Natural killer cell (primary cell): ENCODE data around the gene LLGL1. TPM values are rescaled to one million over a fixed set of nuclear protein-coding genes. Genes with fewer than 3 reads are reported as not detected.
A peak's percentile ranks its signal among the peaks of the same experiment; 100 is the strongest.

Experiments
- ATAC-seq, 3 donors: fragments of 150-1000 bp in 2 of 3; fragments of 200-7000 bp in 1 of 3; cut with Tn5 transposase; 1 replicate in 1 of 3; 2 replicates in 2 of 3; pipeline ENCODE4 v1.10.0; 2021; ENCODE audit warnings: mild to moderate bottlenecking in 2 of 3, moderate library complexity in 2 of 3
- DNase-seq, 2 donors: peaks; one replicate each; pipeline versions ENCODE4 v3.0.0 to v3.0.0-alpha.2; 2013 to 2021; ENCODE audit warnings: mixed read lengths in 1 of 2
- H3K27ac ChIP-seq: one replicate; pipeline ENCODE4 v1.5.1; 2013; ENCODE audit warnings: mild to moderate bottlenecking, low read length
- H3K27me3 ChIP-seq: one replicate; pipeline ENCODE4 v1.6.1; 2013; ENCODE audit warnings: low read length; ENCODE audit not compliant: control insufficient read depth, insufficient read depth
- H3K36me3 ChIP-seq: one replicate; pipeline ENCODE4 v1.6.1; 2013; ENCODE audit warnings: low read length; ENCODE audit not compliant: control insufficient read depth, insufficient read depth
- H3K4me1 ChIP-seq: one replicate; pipeline ENCODE4 v1.6.1; 2013; ENCODE audit warnings: low read length; ENCODE audit not compliant: control insufficient read depth, insufficient read depth
- H3K4me3 ChIP-seq: one replicate; pipeline ENCODE4 v1.5.1; 2013; ENCODE audit warnings: low read length
- H3K9me3 ChIP-seq: one replicate; pipeline ENCODE4 v1.6.1; 2013; ENCODE audit warnings: low read length; ENCODE audit not compliant: control insufficient read depth, insufficient read depth
- H3K27ac Mint-ChIP-seq, 2 donors: one replicate each; pipeline ENCODE4 v1.8.0; 2022; ENCODE audit warnings: mild to moderate bottlenecking in 2 of 2, mixed read lengths in 2 of 2, moderate library complexity in 1 of 2
- H3K27me3 Mint-ChIP-seq, 2 donors: one replicate each; pipeline ENCODE4 v1.8.0; 2022; ENCODE audit warnings: low read depth in 2 of 2, mixed read lengths in 2 of 2
- H3K36me3 Mint-ChIP-seq: one replicate; pipeline ENCODE4 v1.8.0; 2022; ENCODE audit warnings: mixed read lengths
- H3K4me1 Mint-ChIP-seq, 2 donors: one replicate each; pipeline ENCODE4 v1.8.0; 2022; ENCODE audit warnings: mixed read lengths in 2 of 2
- H3K4me3 Mint-ChIP-seq: one replicate; pipeline ENCODE4 v1.8.0; 2022; ENCODE audit warnings: mild to moderate bottlenecking, moderate library complexity, mixed read lengths
- H3K9me3 Mint-ChIP-seq, 2 donors: one replicate each; pipeline ENCODE4 v1.8.0; 2022; ENCODE audit warnings: mixed read lengths in 2 of 2
- WGBS: methylation state at CpG from one replicate; pipeline ENCODE4 v1.1.7; 2013; ENCODE audit warnings: missing lambda C conversion rate; ENCODE audit not compliant: insufficient coverage; 5-methylcytosine and 5-hydroxymethylcytosine counted together
- intact Hi-C: fragments of 100-400 bp; cut with micrococcal nuclease; formaldehyde crosslinking; loops from one replicate; pipeline ENCODE4 v1.14.2; 2022
- total RNA-seq, 4 donors: library from RNA; stranded (reverse); fragments of 120-200 nt in 1 of 4; gene quantifications; one replicate each; pipeline versions ENCODE4 v1.2.3 to v1.2.4, GENCODE V29; 2013 to 2022
- TF ChIP-seq, protein P1 (sequence below): fragments of 200-600 bp; IDR thresholded peaks from one replicate; pipeline ENCODE4 v1.8.0; 2022; ENCODE audit warnings: antibody characterized with exemption

The LLGL1 gene
- total RNA-seq, 3 donors from 2014 or later (not counting 1 experiment from before 2014, with no cell fraction given) = 19.7 to 26.2 (median 25.8) TPM

- Histone ChIP-seq H3K36me3 (peaks cover under 1% of the 10 kb centered on the region), H3K4me1 (peaks cover 40% of the 10 kb centered on the region), H3K27ac (peak overlapping the region; percentile 98), H3K9me3 (no peaks in the 10 kb centered on the region), H3K4me3 (peak overlapping the region; percentile 88), H3K27me3 (no peaks in the 10 kb centered on the region)
- ATAC-seq (no peak), DNase-seq (peak in 1 of 2 donors; percentile 35)
- Mint-ChIP-seq H3K27ac (peak overlapping the region; percentile 98 to 99), H3K36me3 (no peaks in the 10 kb centered on the region), H3K4me1 (peaks cover 27 to 44% of the 10 kb centered on the region in 2 donors), H3K27me3 (no peaks in the 10 kb centered on the region), H3K9me3 (no peaks in the 10 kb centered on the region), H3K4me3 (peak overlapping the region; percentile 96)
- WGBS = 30% methylated on average over 28 of the region's 28 CpGs
- TF ChIP-seq, protein P1, sequence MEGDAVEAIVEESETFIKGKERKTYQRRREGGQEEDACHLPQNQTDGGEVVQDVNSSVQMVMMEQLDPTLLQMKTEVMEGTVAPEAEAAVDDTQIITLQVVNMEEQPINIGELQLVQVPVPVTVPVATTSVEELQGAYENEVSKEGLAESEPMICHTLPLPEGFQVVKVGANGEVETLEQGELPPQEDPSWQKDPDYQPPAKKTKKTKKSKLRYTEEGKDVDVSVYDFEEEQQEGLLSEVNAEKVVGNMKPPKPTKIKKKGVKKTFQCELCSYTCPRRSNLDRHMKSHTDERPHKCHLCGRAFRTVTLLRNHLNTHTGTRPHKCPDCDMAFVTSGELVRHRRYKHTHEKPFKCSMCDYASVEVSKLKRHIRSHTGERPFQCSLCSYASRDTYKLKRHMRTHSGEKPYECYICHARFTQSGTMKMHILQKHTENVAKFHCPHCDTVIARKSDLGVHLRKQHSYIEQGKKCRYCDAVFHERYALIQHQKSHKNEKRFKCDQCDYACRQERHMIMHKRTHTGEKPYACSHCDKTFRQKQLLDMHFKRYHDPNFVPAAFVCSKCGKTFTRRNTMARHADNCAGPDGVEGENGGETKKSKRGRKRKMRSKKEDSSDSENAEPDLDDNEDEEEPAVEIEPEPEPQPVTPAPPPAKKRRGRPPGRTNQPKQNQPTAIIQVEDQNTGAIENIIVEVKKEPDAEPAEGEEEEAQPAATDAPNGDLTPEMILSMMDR = no peak
- intact Hi-C loops = loop anchor here (2.0 to 5.0 kb wide), 2 partner anchors 42 to 75 kb away; partner anchors contain the start of gene FLII
These were observed 43.1 kb upstream of the LLGL1 start for GRCh38 chr17:18182110-18182977.

DNA sequence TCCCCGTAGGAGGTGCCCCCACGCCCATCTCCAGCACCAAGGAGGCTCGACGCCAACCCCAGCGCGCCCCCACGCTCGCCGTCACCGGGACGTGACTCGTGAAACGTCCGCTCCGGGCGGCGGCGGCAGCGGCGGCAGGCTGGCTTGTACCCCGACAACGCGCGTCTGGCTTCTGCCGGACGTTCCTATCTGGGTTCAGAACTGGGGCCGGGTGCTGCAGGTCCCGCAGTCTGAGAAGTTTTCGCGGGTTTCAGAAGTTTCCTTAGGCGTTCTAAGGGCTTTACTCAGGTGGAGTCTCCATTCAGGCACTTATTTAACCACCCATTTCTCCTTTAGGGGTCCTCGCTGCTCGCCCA lies 42.5 kb upstream of the LLGL1 start:
- Mint-ChIP-seq H3K9me3 (no peaks in the 10 kb centered on the region), H3K27ac (peak overlapping the region; percentile 98 to 99), H3K36me3 (no peaks in the 10 kb centered on the region), H3K27me3 (no peaks in the 10 kb centered on the region), H3K4me1 (peaks cover 33 to 50% of the 10 kb centered on the region in 2 donors), H3K4me3 (peak overlapping the region; percentile 96)
- peaks cover 5% of the 10 kb centered on the region for H3K36me3 ChIP-seq
- intact Hi-C loops = loop anchor here (1.0 to 5.0 kb wide), 3 partner anchors 25 to 74 kb away; partner anchors contain the start of gene FLII
- under 1% methylated on average over 33 of the region's 33 CpGs for WGBS
- H3K9me3 ChIP-seq = no peaks in the 10 kb centered on the region
- peaks cover 46% of the 10 kb centered on the region for H3K4me1 ChIP-seq
- no peaks in the 10 kb centered on the region for H3K27me3 ChIP-seq
- peak overlapping the region; percentile 88 for H3K4me3 ChIP-seq
- peak overlapping the region; percentile 98 for H3K27ac ChIP-seq
- TF ChIP-seq, protein P1 = no peak
- ATAC-seq = peak; percentile 28 to 30 (median 29)
- peak; percentile 73 to 88 for DNase-seq

DNA sequence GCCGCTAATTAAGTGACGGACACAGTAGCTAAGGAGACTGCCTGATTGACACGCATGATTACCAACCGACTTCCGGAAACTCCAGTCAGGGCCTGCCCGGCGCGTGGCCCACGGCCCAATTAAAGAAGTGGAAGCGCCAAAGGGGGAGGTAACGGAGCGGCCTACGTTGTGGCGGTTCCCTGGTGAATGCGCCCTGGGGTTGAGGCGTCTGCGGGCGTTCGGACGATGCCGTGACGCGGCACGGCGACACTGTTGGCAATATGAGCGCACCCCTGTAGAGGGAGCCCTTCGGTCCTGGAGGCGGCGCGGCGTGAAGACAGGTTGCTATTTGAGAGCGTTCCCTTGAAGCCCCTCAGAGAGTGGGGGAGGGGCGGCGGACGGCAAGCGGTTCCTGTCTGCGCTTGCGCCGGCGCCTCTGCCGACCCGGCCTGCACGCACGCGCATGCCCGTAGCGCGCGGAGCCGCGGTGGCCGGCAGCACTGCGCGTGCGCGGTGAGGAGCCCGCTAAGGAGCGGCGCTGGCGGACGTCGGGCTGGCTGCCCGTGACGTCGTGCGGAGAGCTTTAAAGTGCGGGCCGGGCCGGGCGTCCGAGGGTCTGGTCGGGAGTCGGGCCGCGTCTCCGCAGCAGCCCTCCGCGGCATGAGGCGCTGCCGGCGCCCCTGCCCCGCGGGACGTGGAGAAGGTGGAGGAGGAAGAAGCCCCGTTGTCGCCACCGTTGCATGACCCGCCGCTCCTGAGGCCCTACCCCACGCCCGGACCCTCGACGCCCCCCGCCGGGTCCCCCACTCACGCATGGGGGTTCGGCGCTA lies 41.9 kb upstream of the LLGL1 start, which contains the start of gene ALKBH5:
Gene ALKBH5, plus strand, starts transcription at position 495 of the 809 bp plus-strand sequence. CDS start 416 bp downstream, outside the sequence.
- ATAC-seq (peak; percentile 80 to 92 (median 84)), DNase-seq (peak; percentile 98 to 99)
- peak within 1 kb of the TSS; percentile 96 for H3K4me3 Mint-ChIP-seq
- peak within 1 kb of the TSS; percentile 88 for H3K4me3 ChIP-seq
- no peaks in the 10 kb centered on the region for H3K36me3 Mint-ChIP-seq
- H3K4me1 ChIP-seq = peaks cover 52% of the 10 kb centered on the region
- peaks cover 39 to 56% of the 10 kb centered on the region in 2 donors for H3K4me1 Mint-ChIP-seq
- H3K9me3 Mint-ChIP-seq = no peaks in the 10 kb centered on the region
- peak within 1 kb of the TSS; percentile 98 to 99 for H3K27ac Mint-ChIP-seq
- peak within 1 kb of the TSS; percentile 98 for H3K27ac ChIP-seq
- intact Hi-C loops = loop anchor here (1.0 to 5.0 kb wide), 4 partner anchors 25 to 74 kb away; partner anchors contain the start of gene FLII
- TF ChIP-seq, protein P1 = peak; percentile 65
- H3K27me3 ChIP-seq = no peaks in the 10 kb centered on the region
- H3K27me3 Mint-ChIP-seq = no peaks in the 10 kb centered on the region
- no peaks in the 10 kb centered on the region for H3K9me3 ChIP-seq
- H3K36me3 ChIP-seq = peaks cover 9% of the 10 kb centered on the region
- WGBS = under 1% methylated on average over 98 of the region's 98 CpGs
